Endothelial cell of umbilical vein (primary cell): ENCODE data around the gene BNC1. TPM values are rescaled to one million over a fixed set of nuclear protein-coding genes. Genes with fewer than 3 reads are reported as not detected.

Source experiments
- BruUV-seq: library from RNA; stranded (reverse); fragments of 400-500 nt; replicated peaks from 2 replicates; lab custom pipeline; 2021; lab: Mats Ljungman, UMichigan
- CTCF ChIA-PET: fragments of 300-600, 350-600 bp; sonication (Branson Sonifier 250); formaldehyde crosslinking; loops from one replicate; lab custom pipeline; 2021; ENCODE audit warnings: antibody characterized with exemption, inconsistent platforms; lab: Charles Lee
- POLR2A ChIA-PET: fragments of 300-600, 350-600 bp; sonication (Branson Sonifier 250); formaldehyde crosslinking; loops from one replicate; lab custom pipeline; 2021; ENCODE audit warnings: antibody characterized with exemption, inconsistent platforms; lab: Charles Lee
- DNase-seq: peaks from one replicate; pipeline ENCODE4 v3.0.0-alpha.2; 2011; ENCODE audit warnings: low read depth, low spot score
- FAIRE-seq: peaks from 2 replicates; lab custom pipeline; 2011; peaks lifted over from hg19 to GRCh38; lab: Jason Lieb, UNC
- H2AFZ ChIP-seq: 2 replicates; pipeline ENCODE4 v1.6.0; 2012; ENCODE audit warnings: low read depth, low read length, control low read depth, inconsistent platforms
- H3K27ac ChIP-seq: 2 replicates; pipeline ENCODE4 v1.5.1; 2011; ENCODE audit warnings: low read depth, mild to moderate bottlenecking, control low read depth, low read length, moderate library complexity; ENCODE audit not compliant: insufficient read depth
- H3K27me3 ChIP-seq, 2 experiments: 2 replicates each; pipeline versions ENCODE4 v1.6.0 to v1.6.1; 2011; ENCODE audit warnings: low read length in 2 of 2, mixed read lengths in 1 of 2; ENCODE audit not compliant: control insufficient read depth in 2 of 2, insufficient read depth in 2 of 2
- H3K36me3 ChIP-seq, 2 experiments: 2 replicates in 1 of 2; 3 replicates in 1 of 2; pipeline ENCODE4 v1.5.1; 2011; ENCODE audit warnings: low read length in 2 of 2, mild to moderate bottlenecking in 1 of 2, moderate library complexity in 1 of 2; ENCODE audit not compliant: control insufficient read depth in 2 of 2, insufficient read depth in 2 of 2; ENCODE audit errors: extremely low read depth in 1 of 2
- H3K4me1 ChIP-seq: 3 replicates; pipeline ENCODE4 v1.5.1; 2011; ENCODE audit warnings: mild to moderate bottlenecking, low read length; ENCODE audit not compliant: control insufficient read depth, insufficient read depth; ENCODE audit errors: extremely low read depth
- H3K4me2 ChIP-seq: 2 replicates; pipeline ENCODE4 v1.6.1; 2011; ENCODE audit warnings: low read length, control low read depth, mixed read lengths; ENCODE audit not compliant: insufficient read depth
- H3K4me3 ChIP-seq, 3 experiments: fragments of 200-600 bp in 1 of 3; sonication (generic), shearing (Covaris generic) in 1 of 3; replicated peaks in 1 of 3; 2 replicates each; pipeline ENCODE4 v1.5.1; 2011 to 2016; ENCODE audit warnings: control low read depth in 3 of 3, low read length in 3 of 3, mild to moderate bottlenecking in 2 of 3, inconsistent platforms in 1 of 3, low read depth in 1 of 3, moderate library complexity in 1 of 3; ENCODE audit not compliant: insufficient read depth in 1 of 3
- H3K79me2 ChIP-seq: 2 replicates; pipeline ENCODE4 v1.6.0; 2012; ENCODE audit warnings: low read length, inconsistent platforms; ENCODE audit not compliant: control insufficient read depth, insufficient read depth
- H3K9ac ChIP-seq: replicated peaks from 2 replicates; pipeline ENCODE3; 2011; ENCODE audit warnings: low read length, control low read depth; ENCODE audit not compliant: insufficient read depth; ENCODE audit errors: extremely low read depth
- H3K9me1 ChIP-seq: replicated peaks from 3 replicates; pipeline ENCODE4 v1.6.0; 2011; ENCODE audit warnings: mild to moderate bottlenecking, low read length; ENCODE audit not compliant: control insufficient read depth, insufficient read depth; ENCODE audit errors: extremely low read depth
- H3K9me3 ChIP-seq: replicated peaks from 2 replicates; pipeline ENCODE4 v1.5.1; 2012; ENCODE audit warnings: low read length, inconsistent platforms; ENCODE audit not compliant: control insufficient read depth, insufficient read depth
- H4K20me1 ChIP-seq: replicated peaks from 2 replicates; pipeline ENCODE3; 2011; ENCODE audit warnings: mild to moderate bottlenecking, low read length; ENCODE audit not compliant: control insufficient read depth, insufficient read depth; ENCODE audit errors: extremely low read depth
- EZH2 ChIP-seq: IDR thresholded peaks from 2 replicates; pipeline ENCODE4 v1.6.1; 2012; ENCODE audit warnings: borderline replicate concordance, low read depth, mild to moderate bottlenecking, moderate library complexity, low read length, inconsistent platforms; ENCODE audit not compliant: severe bottlenecking
- FOS ChIP-seq: IDR thresholded peaks from 2 replicates; pipeline ENCODE4 v1.6.1; 2011; ENCODE audit warnings: mild to moderate bottlenecking, low read length, moderate library complexity, borderline replicate concordance; ENCODE audit not compliant: insufficient read depth
- GATA2 ChIP-seq: IDR thresholded peaks from 2 replicates; pipeline ENCODE4 v1.7.0; 2011; ENCODE audit warnings: low read depth, mild to moderate bottlenecking, moderate library complexity, mixed read lengths, low read length; ENCODE audit not compliant: insufficient read length, insufficient read depth
- MYC ChIP-seq: IDR thresholded peaks from one replicate; pipeline ENCODE4 v1.6.1; 2011; ENCODE audit warnings: mild to moderate bottlenecking, low read depth, low read length
- POLR2A ChIP-seq: IDR thresholded peaks from 2 replicates; pipeline ENCODE4 v1.6.1; 2012; ENCODE audit warnings: low read depth, mild to moderate bottlenecking, control low read depth, low read length
- POLR2AphosphoS5 ChIP-seq: IDR thresholded peaks from 2 replicates; pipeline ENCODE4 v1.6.1; 2012; ENCODE audit warnings: low read depth, mild to moderate bottlenecking, control low read depth, low read length, moderate library complexity; ENCODE audit not compliant: insufficient read depth
- dilution Hi-C: fragments of 300-500 bp; cut with MboI; formaldehyde crosslinking; loops from one replicate; pipeline ENCODE4 v1.15.0; 2019; ENCODE audit warnings: low sequenced_read_pairs; ENCODE audit not compliant: extremely low pct_ligation_motif_present
- intact Hi-C: fragments of 100-400 bp; cut with micrococcal nuclease; formaldehyde crosslinking; loops from one replicate; pipeline ENCODE4 v1.10.0; 2022
- polyA plus RNA-seq, 4 experiments: library from polyadenylated mRNA; depleted of rRNA in 3 of 4; stranded (reverse) in 3 of 4; unstranded in 1 of 4; fragments of >200 nt; gene quantifications; 2 replicates each; pipeline versions ENCODE4 v1.2.1 to v1.2.3, GENCODE V29; 2011 to 2012; ENCODE audit warnings: missing spikeins in 1 of 4
- total RNA-seq: library from RNA; stranded (reverse); gene quantifications from 2 replicates; pipeline ENCODE4 v1.2.3, GENCODE V29; 2021
- TF ChIP-seq, protein P1 (sequence below): IDR thresholded peaks from 2 replicates; pipeline ENCODE4 v1.6.1; 2011; ENCODE audit not compliant: insufficient read depth, insufficient read length
- TF ChIP-seq, protein P2 (sequence below), 2 donors: IDR thresholded peaks; 1 replicate in 1 of 2; 2 replicates in 1 of 2; pipeline ENCODE4 v1.5.1; 2011; ENCODE audit warnings: low read length in 2 of 2, mild to moderate bottlenecking in 2 of 2, moderate library complexity in 2 of 2, control low read depth in 1 of 2, inconsistent platforms in 1 of 2, low read depth in 1 of 2; ENCODE audit not compliant: insufficient read depth in 1 of 2; ENCODE audit errors: extremely low read depth in 1 of 2

The BNC1 gene
- total and polyA plus RNA-seq, 2 donors (not counting 3 experiments of a cell fraction or from before 2014, with no cell fraction given): 3.4 to 3.9 TPM

DNA sequence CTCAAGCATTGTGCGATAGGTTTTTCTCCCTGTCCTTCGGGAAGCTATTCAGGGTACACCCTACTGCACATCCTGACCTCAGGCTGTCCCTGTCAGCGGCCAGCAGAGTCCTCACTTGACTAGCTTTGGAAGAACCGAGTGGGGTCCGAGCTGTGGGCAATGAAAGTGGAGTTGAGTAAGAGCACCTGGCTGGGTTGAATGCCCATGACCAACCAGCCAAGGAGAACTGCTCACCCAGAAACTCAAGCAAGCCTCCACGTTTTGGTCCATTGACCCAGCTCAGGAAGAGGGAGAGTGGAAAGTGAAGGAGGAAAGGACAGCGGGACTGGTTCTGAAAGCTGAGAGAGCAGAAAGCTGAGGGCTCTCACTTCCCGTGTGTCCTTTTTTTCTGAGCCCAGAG lies 40.8 kb downstream of the BNC1 start:
- Histone ChIP-seq H3K4me3 (no peak overlapping the region), H3K36me3 (no peaks in the 10 kb centered on the region), H4K20me1 (no peaks in the 10 kb centered on the region), H3K27ac (no peak overlapping the region), H3K4me1 (no peaks in the 10 kb centered on the region), H2AFZ (no peak overlapping the region), H3K9ac (no peak overlapping the region), H3K9me1 (no peaks in the 10 kb centered on the region), H3K79me2 (no peaks in the 10 kb centered on the region), H3K27me3 (peaks cover 5 to 16% of the 10 kb centered on the region in 2 experiments), H3K4me2 (no peak overlapping the region), H3K9me3 (no peaks in the 10 kb centered on the region)
- intact Hi-C loops (no loop called here), dilution Hi-C loops (no loop called here)
- FAIRE-seq (no peak), DNase-seq (no peak)
- ChIA-PET CTCF (interaction anchor here (1.3 to 1.8 kb wide), 3 partner anchors 41 to 194 kb away, joined by 3 to 7 read pairs (median 6); no protein-coding TSS in a partner anchor), POLR2A (no interaction called here)
- TF ChIP-seq GATA2 (no peak), MYC (no peak), POLR2AphosphoS5 (no peak), EZH2 (no peak), POLR2A (no peak), FOS (no peak)
- TF ChIP-seq, protein P1, sequence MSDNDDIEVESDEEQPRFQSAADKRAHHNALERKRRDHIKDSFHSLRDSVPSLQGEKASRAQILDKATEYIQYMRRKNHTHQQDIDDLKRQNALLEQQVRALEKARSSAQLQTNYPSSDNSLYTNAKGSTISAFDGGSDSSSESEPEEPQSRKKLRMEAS: no peak
- TF ChIP-seq, protein P2, sequence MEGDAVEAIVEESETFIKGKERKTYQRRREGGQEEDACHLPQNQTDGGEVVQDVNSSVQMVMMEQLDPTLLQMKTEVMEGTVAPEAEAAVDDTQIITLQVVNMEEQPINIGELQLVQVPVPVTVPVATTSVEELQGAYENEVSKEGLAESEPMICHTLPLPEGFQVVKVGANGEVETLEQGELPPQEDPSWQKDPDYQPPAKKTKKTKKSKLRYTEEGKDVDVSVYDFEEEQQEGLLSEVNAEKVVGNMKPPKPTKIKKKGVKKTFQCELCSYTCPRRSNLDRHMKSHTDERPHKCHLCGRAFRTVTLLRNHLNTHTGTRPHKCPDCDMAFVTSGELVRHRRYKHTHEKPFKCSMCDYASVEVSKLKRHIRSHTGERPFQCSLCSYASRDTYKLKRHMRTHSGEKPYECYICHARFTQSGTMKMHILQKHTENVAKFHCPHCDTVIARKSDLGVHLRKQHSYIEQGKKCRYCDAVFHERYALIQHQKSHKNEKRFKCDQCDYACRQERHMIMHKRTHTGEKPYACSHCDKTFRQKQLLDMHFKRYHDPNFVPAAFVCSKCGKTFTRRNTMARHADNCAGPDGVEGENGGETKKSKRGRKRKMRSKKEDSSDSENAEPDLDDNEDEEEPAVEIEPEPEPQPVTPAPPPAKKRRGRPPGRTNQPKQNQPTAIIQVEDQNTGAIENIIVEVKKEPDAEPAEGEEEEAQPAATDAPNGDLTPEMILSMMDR (IDR thresholded peaks at IDR 0.05; ENCODE audit: extremely low read depth in 1 of 2, insufficient read depth in 1 of 2, low read depth in 1 of 2, low read length in 2 of 2): no peak
- BruUV-seq: no TSS peak
